Mucosa of stomach (tissue), 1 donor: ENCODE data around the gene XPNPEP1.

Experiments used
- H3K27me3 ChIP-seq: one replicate; pipeline ENCODE4 v1.7.0; 2013; ENCODE audit warnings: mild to moderate bottlenecking, low read length; ENCODE audit not compliant: control insufficient read depth, insufficient read depth
- H3K36me3 ChIP-seq: one replicate; pipeline ENCODE4 v1.7.0; 2013; ENCODE audit warnings: low read length; ENCODE audit not compliant: control insufficient read depth, insufficient read depth
- H3K4me1 ChIP-seq: one replicate; pipeline ENCODE4 v1.7.0; 2013; ENCODE audit warnings: mild to moderate bottlenecking, low read length; ENCODE audit not compliant: control insufficient read depth, insufficient read depth
- H3K4me3 ChIP-seq: one replicate; pipeline ENCODE4 v1.7.0; 2013; ENCODE audit warnings: low read length
- H3K9ac ChIP-seq: one replicate; pipeline ENCODE4 v1.7.0; 2013; ENCODE audit warnings: mild to moderate bottlenecking, low read length, moderate library complexity
- H3K9me3 ChIP-seq: one replicate; pipeline ENCODE4 v1.7.0; 2013; ENCODE audit warnings: mild to moderate bottlenecking, low read length, moderate library complexity; ENCODE audit not compliant: control insufficient read depth
- donor health status: Pancreatic carcinoma.

The XPNPEP1 gene

GRCh38 chr10:109883859-109884771 is 39.2 kb downstream of the XPNPEP1 start:
- Histone ChIP-seq H3K4me1 (peaks cover 9% of the 10 kb centered on the region), H3K36me3 (peaks cover 10% of the 10 kb centered on the region), H3K9me3 (no peaks in the 10 kb centered on the region), H3K4me3 (no peak overlapping the region), H3K27me3 (no peaks in the 10 kb centered on the region), H3K9ac (no peak overlapping the region)

GRCh38 chr10:109882251-109883057 is 40.9 kb downstream of the XPNPEP1 start:
- H3K36me3 ChIP-seq, result peaks cover 10% of the 10 kb centered on the region

GRCh38 chr10:109881769-109882057 is 41.6 kb downstream of the XPNPEP1 start:
- H3K27me3 ChIP-seq, result no peaks in the 10 kb centered on the region
- H3K4me1 ChIP-seq, result peaks cover 9% of the 10 kb centered on the region
- peaks cover 10% of the 10 kb centered on the region for H3K36me3 ChIP-seq
- H3K9ac ChIP-seq, result no peak overlapping the region
- no peaks in the 10 kb centered on the region for H3K9me3 ChIP-seq
- H3K4me3 ChIP-seq, result no peak overlapping the region

More at GRCh38 chr10:109882251-109883057, 40.9 kb downstream of the XPNPEP1 start:
- no peaks in the 10 kb centered on the region for H3K9me3 ChIP-seq
- no peak overlapping the region for H3K9ac ChIP-seq
- peaks cover 9% of the 10 kb centered on the region for H3K4me1 ChIP-seq
- no peak overlapping the region for H3K4me3 ChIP-seq
- H3K27me3 ChIP-seq, result no peaks in the 10 kb centered on the region

- no peaks in the 10 kb centered on the region for H3K27me3 ChIP-seq
- H3K4me3 ChIP-seq, result no peak overlapping the region
- peaks cover 13% of the 10 kb centered on the region for H3K4me1 ChIP-seq
- no peaks in the 10 kb centered on the region for H3K9me3 ChIP-seq
- no peak overlapping the region for H3K9ac ChIP-seq
- peaks cover 10% of the 10 kb centered on the region for H3K36me3 ChIP-seq
Measured at GRCh38 chr10:109880886-109881768, 42.2 kb downstream of the XPNPEP1 start.

GRCh38 chr10:109877546-109877945 is 45.8 kb downstream of the XPNPEP1 start:
- Histone ChIP-seq H3K9me3 (no peaks in the 10 kb centered on the region), H3K4me3 (no peak overlapping the region), H3K4me1 (peaks cover 18% of the 10 kb centered on the region), H3K9ac (no peak overlapping the region), H3K36me3 (peaks cover 10% of the 10 kb centered on the region), H3K27me3 (no peaks in the 10 kb centered on the region)

- Histone ChIP-seq H3K27me3 (no peaks in the 10 kb centered on the region), H3K9me3 (no peaks in the 10 kb centered on the region), H3K9ac (no peak overlapping the region), H3K36me3 (peaks cover 6% of the 10 kb centered on the region), H3K4me1 (peaks cover 18% of the 10 kb centered on the region), H3K4me3 (no peak overlapping the region)
Measured at GRCh38 chr10:109875828-109876821, 47.2 kb downstream of the XPNPEP1 start.

- Histone ChIP-seq H3K4me1 (peaks cover 18% of the 10 kb centered on the region), H3K9ac (no peak overlapping the region), H3K36me3 (peaks cover 6% of the 10 kb centered on the region)
Measured at GRCh38 chr10:109875151-109875568, 48.2 kb downstream of the XPNPEP1 start.

GRCh38 chr10:109871476-109871875 is 51.8 kb downstream of the XPNPEP1 start:
- Histone ChIP-seq H3K36me3 (peaks cover 15% of the 10 kb centered on the region), H3K9me3 (no peaks in the 10 kb centered on the region), H3K9ac (no peak overlapping the region), H3K27me3 (no peaks in the 10 kb centered on the region), H3K4me3 (no peak overlapping the region), H3K4me1 (peaks cover 17% of the 10 kb centered on the region)

More at GRCh38 chr10:109875151-109875568, 48.2 kb downstream of the XPNPEP1 start:
- Histone ChIP-seq H3K27me3 (no peaks in the 10 kb centered on the region), H3K9me3 (no peaks in the 10 kb centered on the region), H3K4me3 (no peak overlapping the region)

GRCh38 chr10:109866995-109867635 is 56.2 kb downstream of the XPNPEP1 start:
- Histone ChIP-seq H3K4me3 (no peak overlapping the region), H3K9ac (no peak overlapping the region), H3K4me1 (no peaks in the 10 kb centered on the region), H3K27me3 (no peaks in the 10 kb centered on the region), H3K9me3 (no peaks in the 10 kb centered on the region), H3K36me3 (peaks cover 16% of the 10 kb centered on the region)

- no peak overlapping the region for H3K9ac ChIP-seq
- no peaks in the 10 kb centered on the region for H3K9me3 ChIP-seq
- H3K36me3 ChIP-seq, result peaks cover 13% of the 10 kb centered on the region
Measured at GRCh38 chr10:109866168-109866994, 56.9 kb downstream of the XPNPEP1 start.

More at GRCh38 chr10:109866168-109866994, 56.9 kb downstream of the XPNPEP1 start:
- Histone ChIP-seq H3K4me1 (no peaks in the 10 kb centered on the region), H3K4me3 (no peak overlapping the region), H3K27me3 (no peaks in the 10 kb centered on the region)
